Measurements from ENCODE around the gene SASS6. TPM values are rescaled to one million over a fixed set of nuclear protein-coding genes. Genes with fewer than 3 reads are reported as not detected.

Gene SASS6
- total and polyA plus RNA-seq, 2 donors (not counting 3 experiments of a cell fraction or from before 2014, with no cell fraction given), result 0.44 to 7.3 TPM

DNA sequence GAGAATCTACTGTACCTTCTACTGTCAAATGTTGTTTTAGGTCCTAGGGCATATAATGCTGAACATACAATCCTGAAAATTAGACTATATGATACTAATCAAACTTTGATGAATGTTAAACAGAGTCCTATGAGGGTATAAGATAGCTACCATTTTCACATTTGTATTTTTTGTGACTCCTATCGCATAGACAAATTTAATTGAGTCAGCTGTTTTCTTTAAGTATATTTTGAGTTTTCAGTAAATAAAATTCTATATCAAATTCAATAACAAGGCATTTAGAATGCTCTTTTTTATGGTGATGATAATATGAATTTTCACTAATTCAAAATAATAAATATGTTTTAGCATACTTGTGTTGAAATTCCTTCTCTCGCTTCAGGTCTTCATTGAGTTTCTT lies 35.3 kb upstream of the SASS6 start:
- no peak overlapping the region for H3K27ac ChIP-seq (ENCODE audit: insufficient read depth, low read depth, low read length)

More for the DNA sequence above, 35.3 kb upstream of the SASS6 start:
- Histone ChIP-seq H3K4me3 (replicated peaks in 1 of 3; ENCODE audit: insufficient read depth in 1 of 3, low read depth in 1 of 3, low read length in 3 of 3) (no peak overlapping the region), H3K36me3 (ENCODE audit: control insufficient read depth in 2 of 2, extremely low read depth in 1 of 2, insufficient read depth in 2 of 2, low read length in 2 of 2) (no peaks in the 10 kb centered on the region), H3K27me3 (ENCODE audit: control insufficient read depth in 2 of 2, insufficient read depth in 2 of 2, low read length in 2 of 2) (no peaks in the 10 kb centered on the region), H3K9ac (replicated peaks; ENCODE audit: extremely low read depth, insufficient read depth, low read length) (no peak overlapping the region), H3K9me3 (replicated peaks; ENCODE audit: control insufficient read depth, insufficient read depth, low read length) (no peaks in the 10 kb centered on the region), H3K4me1 (ENCODE audit: control insufficient read depth, extremely low read depth, insufficient read depth, low read length) (no peaks in the 10 kb centered on the region), H3K4me2 (ENCODE audit: insufficient read depth, low read length) (no peak overlapping the region), H3K9me1 (replicated peaks; ENCODE audit: control insufficient read depth, extremely low read depth, insufficient read depth, low read length) (peaks cover 2% of the 10 kb centered on the region), H3K79me2 (ENCODE audit: control insufficient read depth, insufficient read depth, low read length) (no peaks in the 10 kb centered on the region), H4K20me1 (replicated peaks; ENCODE audit: control insufficient read depth, extremely low read depth, insufficient read depth, low read length) (no peaks in the 10 kb centered on the region), H2AFZ (ENCODE audit: low read depth, low read length) (no peak overlapping the region)
- FAIRE-seq, result no peak
- ChIA-PET POLR2A (no interaction called here), CTCF (no interaction called here)
- intact Hi-C loops (cut with micrococcal nuclease) (loop anchor here (10.0 kb wide), 1 partner anchor 57 kb away; no protein-coding TSS in a partner anchor), dilution Hi-C loops (cut with MboI; ENCODE audit: extremely low pct_ligation_motif_present, low sequenced_read_pairs) (no loop called here)
- BruUV-seq (replicated peaks), result no TSS peak
- DNase-seq (ENCODE audit: low read depth, low spot score), result no peak
- TF ChIP-seq POLR2AphosphoS5 (IDR thresholded peaks at IDR 0.05; ENCODE audit: insufficient read depth, low read depth, low read length), result no peak
- no peak for TF ChIP-seq GATA2 (IDR thresholded peaks at IDR 0.05; ENCODE audit: insufficient read depth, insufficient read length, low read depth, low read length)
- TF ChIP-seq FOS (IDR thresholded peaks at IDR 0.05; ENCODE audit: borderline replicate concordance, insufficient read depth, low read length), result no peak
- no peak for TF ChIP-seq JUN (IDR thresholded peaks at IDR 0.05; ENCODE audit: borderline replicate concordance, insufficient read depth, insufficient read length, low read depth)
- TF ChIP-seq POLR2A (IDR thresholded peaks at IDR 0.05; ENCODE audit: low read depth, low read length), result no peak
- TF ChIP-seq EZH2 (IDR thresholded peaks at IDR 0.05; ENCODE audit: borderline replicate concordance, low read depth, low read length, severe bottlenecking), result no peak
- TF ChIP-seq, protein P1, sequence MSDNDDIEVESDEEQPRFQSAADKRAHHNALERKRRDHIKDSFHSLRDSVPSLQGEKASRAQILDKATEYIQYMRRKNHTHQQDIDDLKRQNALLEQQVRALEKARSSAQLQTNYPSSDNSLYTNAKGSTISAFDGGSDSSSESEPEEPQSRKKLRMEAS (IDR thresholded peaks at IDR 0.05; ENCODE audit: insufficient read depth, insufficient read length), result no peak
- TF ChIP-seq, protein P2, sequence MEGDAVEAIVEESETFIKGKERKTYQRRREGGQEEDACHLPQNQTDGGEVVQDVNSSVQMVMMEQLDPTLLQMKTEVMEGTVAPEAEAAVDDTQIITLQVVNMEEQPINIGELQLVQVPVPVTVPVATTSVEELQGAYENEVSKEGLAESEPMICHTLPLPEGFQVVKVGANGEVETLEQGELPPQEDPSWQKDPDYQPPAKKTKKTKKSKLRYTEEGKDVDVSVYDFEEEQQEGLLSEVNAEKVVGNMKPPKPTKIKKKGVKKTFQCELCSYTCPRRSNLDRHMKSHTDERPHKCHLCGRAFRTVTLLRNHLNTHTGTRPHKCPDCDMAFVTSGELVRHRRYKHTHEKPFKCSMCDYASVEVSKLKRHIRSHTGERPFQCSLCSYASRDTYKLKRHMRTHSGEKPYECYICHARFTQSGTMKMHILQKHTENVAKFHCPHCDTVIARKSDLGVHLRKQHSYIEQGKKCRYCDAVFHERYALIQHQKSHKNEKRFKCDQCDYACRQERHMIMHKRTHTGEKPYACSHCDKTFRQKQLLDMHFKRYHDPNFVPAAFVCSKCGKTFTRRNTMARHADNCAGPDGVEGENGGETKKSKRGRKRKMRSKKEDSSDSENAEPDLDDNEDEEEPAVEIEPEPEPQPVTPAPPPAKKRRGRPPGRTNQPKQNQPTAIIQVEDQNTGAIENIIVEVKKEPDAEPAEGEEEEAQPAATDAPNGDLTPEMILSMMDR (IDR thresholded peaks at IDR 0.05; ENCODE audit: extremely low read depth in 1 of 2, insufficient read depth in 1 of 2, low read depth in 1 of 2, low read length in 2 of 2), result no peak
- no peak for TF ChIP-seq MYC (IDR thresholded peaks at IDR 0.05; ENCODE audit: low read depth, low read length)
